RPMI7951 (cell line): ENCODE data around the gene SNRPD3. TPM values are rescaled to one million over a fixed set of nuclear protein-coding genes. Genes with fewer than 3 reads are reported as not detected.
A peak's percentile ranks its signal among the peaks of the same experiment; 100 is the strongest.
"Not testable (repeated sequence)": the region's sequence is repeated elsewhere in the genome, so short reads cannot be mapped to it uniquely, and the experiment has no call there.

Source experiments
- DNase-seq: peaks from one replicate; pipeline ENCODE4 v3.0.0-alpha.2; 2012; ENCODE audit warnings: low read depth
- total RNA-seq: library from RNA; depleted of rRNA; stranded (reverse); fragments of >200 nt; shearing (Covaris generic); gene quantifications from 2 replicates; pipeline ENCODE4 v1.2.3, GENCODE V29; 2014

SNRPD3 gene
- total RNA-seq, 1 experiment from 2014 or later = 194 TPM

DNA sequence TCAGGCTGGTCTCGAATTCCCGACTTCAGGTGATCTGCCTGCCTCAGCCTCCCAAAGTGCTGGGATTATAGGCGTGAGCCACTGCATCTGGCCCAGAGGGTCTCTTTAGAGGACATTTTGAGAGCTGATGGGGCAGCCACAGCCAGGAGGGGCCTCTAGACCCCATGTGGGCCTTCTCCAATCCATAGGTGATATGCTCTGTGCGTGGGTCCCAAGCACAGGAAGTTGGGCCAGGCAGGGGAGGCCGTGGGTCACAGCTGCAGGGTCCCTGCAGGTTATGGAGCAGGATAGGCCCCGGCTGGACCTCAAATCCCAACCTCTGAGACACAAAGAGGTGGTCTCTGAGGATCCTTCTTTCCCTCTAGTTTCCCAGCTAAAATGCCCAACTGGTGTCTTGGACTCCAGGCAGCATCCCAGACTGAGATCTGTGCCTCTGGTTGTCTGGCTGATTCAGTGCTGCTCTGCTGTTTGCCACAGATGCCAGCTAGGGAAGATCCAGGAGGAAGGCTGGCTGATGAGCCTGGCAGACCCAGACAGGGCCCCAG lies 35.6 kb downstream of the SNRPD3 start:
- no peak for DNase-seq

GRCh38 chr22:24592058-24592850 lies 36.5 kb downstream of the SNRPD3 start:
- no peak for DNase-seq

- peak; percentile 69 for DNase-seq
Measured at GRCh38 chr22:24592851-24593558, 37.2 kb downstream of the SNRPD3 start, which contains the start of gene LRRC75B. Gene LRRC75B (minus strand): TSS chr22:24593073. CDS start chr22:24593039, 34 bp downstream.

GRCh38 chr22:24593559-24593835 lies 37.7 kb downstream of the SNRPD3 start:
- not testable (repeated sequence) for DNase-seq

- no peak for DNase-seq
Measured at GRCh38 chr22:24593836-24594568, 38.2 kb downstream of the SNRPD3 start.

GRCh38 chr22:24594569-24595120 lies 38.8 kb downstream of the SNRPD3 start:
- DNase-seq = no peak

GRCh38 chr22:24595228-24595627 lies 39.4 kb downstream of the SNRPD3 start:
- no peak for DNase-seq

DNA sequence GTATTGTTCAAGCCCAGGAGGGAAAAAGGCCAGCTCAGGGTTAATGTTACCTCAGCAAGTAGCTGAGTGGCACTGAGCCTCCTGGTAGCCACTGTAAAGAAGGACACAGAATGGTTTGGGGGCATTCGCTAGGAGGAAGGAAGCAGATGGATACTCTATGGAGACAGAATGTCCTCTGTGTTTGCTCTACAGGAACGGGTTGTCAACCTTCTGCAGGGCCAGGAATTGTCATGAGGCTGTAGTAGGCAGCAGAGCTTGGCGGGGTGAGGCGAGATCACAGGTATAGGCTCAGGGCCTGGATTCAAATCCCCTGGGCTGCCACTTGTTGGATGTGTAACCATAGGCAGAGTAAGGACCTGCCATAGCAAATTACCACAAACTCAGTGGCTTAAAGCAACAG lies 40.1 kb downstream of the SNRPD3 start:
- no peak for DNase-seq

DNA sequence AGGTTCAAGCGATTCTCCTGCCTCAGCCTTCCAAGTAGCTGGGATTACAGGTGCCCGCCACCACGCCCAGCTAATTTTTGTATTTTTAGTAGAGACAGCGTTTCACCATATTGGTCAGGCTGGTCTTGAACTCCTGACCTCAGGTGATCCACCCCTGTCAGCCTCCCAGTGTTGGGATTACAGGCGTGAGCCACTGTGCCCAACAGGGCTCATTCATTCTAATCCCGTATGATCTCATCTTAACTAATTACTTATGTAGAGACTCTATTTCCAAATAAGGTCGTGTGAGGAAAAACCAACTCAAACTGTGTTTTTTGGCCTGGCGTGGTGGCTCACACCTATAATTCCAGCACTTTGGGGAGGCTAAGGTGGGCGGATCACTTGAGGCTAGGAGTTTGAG lies 41.3 kb downstream of the SNRPD3 start:
- not testable (repeated sequence) for DNase-seq

- no peak for DNase-seq
Measured at GRCh38 chr22:24599514-24599913, 43.7 kb downstream of the SNRPD3 start.

DNA sequence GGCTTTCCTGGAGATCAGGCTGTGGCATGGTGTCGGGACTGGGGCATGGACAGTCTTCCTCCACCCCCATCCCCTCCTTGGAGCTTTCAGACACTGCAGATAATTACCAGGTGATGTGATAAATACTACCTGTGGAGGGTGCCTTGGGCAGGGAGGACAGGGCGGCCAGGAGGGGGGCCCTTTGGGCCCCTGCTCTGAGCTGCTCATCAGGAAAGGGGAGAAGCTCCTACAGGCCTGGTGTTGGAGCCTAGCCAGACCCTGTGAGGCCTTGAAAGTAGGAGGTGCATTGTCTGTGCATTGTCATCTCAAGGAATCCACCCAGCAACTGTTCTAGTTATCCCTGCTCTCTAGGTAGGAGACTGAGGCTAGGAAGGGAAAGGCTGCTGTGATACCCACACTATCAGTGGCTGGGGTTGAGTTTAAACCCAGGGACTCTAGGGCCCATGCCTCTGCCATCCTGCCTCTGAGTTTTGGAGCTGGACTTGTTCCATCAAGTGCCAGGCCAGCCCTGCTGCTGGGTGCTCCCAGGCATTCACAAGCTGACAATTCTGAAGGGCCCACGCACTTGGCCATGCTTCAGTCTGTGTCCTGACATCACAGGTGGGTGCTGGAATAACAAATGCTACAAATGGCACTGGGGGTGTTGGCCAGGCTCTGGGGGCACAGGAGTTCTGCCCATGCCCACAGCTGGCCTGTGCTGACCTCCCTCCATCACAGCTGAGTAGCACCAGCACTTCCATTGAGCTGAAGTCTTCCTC lies 44.3 kb downstream of the SNRPD3 start:
- DNase-seq = not testable (repeated sequence)

GRCh38 chr22:24601217-24602104 lies 45.7 kb downstream of the SNRPD3 start:
- DNase-seq = no peak

DNA sequence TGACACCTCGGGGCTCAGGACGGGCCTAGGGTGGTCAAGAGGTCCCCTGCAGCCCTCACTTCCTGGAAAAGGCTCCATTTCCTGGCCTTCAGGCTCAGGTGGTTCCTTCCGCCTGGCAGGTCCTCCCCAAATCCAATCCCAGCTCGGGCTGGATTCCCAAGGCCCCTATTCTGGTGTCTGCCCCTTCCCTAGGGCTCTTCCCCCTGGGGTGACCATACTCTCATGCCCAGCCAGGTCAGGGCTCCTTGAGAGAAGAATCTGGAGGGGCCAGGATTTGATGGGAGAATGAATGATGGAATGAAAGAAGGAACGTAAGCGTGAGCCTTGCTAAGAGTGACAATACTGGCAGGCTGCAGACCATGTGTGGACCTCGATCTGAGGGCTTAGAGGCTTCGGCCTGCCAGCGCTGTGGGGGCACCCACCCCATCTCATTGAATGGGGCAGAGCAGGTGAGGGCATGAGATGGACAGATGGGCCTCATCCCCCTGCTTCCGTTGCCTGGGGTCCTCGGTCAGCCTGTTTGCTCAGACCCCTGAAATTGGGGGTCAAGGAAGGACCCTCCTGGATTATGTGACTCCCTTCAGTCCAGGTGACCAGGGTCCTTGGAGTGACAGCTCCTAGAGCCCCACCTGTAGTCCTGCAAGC lies 46.4 kb downstream of the SNRPD3 start:
- DNase-seq = not testable (repeated sequence)

- DNase-seq = not testable (repeated sequence)
Measured at GRCh38 chr22:24602847-24603769, 47.3 kb downstream of the SNRPD3 start, which contains the start of gene GGT1. Gene GGT1 (plus strand): TSS chr22:24603193. CDS start chr22:24611082, 7,889 bp downstream.

DNA sequence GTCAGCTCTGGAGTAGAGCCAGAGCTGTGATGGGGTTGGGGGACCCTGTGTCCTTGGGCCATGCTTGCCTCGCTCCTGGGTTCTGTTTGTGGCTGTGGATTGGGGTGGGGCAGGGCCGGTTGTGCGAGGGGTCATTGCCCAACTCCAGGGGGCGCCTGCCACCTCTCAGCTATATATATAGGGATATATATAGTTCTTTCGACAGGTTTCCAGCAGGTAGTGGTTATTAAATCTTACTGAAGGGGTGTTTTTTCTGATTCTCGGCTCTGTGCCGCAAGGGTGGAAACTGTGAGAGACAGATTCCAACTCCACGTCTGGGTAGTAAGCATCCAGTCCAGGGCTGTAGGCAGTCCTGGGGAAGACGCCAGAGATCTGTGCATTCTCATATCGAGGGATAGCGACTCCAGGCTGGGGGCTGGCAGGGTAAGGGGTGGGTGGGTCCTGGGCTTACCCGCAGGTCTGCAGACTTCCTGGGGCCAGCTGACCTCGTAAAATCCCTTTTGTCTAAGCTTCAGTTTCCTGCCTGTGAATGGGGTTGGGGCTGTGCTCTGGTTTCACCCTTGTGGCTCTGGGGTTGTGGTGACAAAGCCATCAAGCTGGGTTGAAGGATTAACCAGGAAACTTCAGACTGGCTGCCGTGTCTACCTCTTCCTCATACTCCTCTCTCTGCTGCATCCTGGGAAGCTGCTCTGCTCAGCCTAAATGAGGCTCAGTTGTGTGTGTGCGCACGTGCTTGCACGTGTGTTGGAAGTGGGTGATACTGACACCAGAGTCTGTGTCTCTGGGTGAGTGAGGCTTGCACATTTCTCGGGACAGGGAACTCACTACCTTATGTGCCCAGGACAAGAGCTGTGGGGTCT lies 48.2 kb downstream of the SNRPD3 start:
- DNase-seq = not testable (repeated sequence)

- not testable (repeated sequence) for DNase-seq
Measured at GRCh38 chr22:24606340-24606739, 50.5 kb downstream of the SNRPD3 start.

- not testable (repeated sequence) for DNase-seq
Measured at GRCh38 chr22:24607429-24607983, 51.7 kb downstream of the SNRPD3 start.
